ENCODE measurements around the gene PRMT5.

- TF ChIP-seq CTCF (IDR thresholded peaks at IDR 0.05) (no peak), POLR2A (IDR thresholded peaks at IDR 0.05) (no peak)
Measured at GRCh38 chr14:22888662-22889061, 40.5 kb downstream of the PRMT5 start.

All from lower leg skin (tissue), 3 donors.